KOPT-K1 (cell line): Measurements from ENCODE around the gene ZSCAN22.
"Not testable (repeated sequence)": the region's sequence is repeated elsewhere in the genome, so short reads cannot be mapped to it uniquely, and the experiment has no call there.

Experiments
- H3K27ac ChIP-seq: fragments of 200-600 bp; sonication (generic); 2 replicates; pipeline ENCODE4 v1.5.1; 2016; ENCODE audit warnings: antibody characterized with exemption, mild to moderate bottlenecking, low read depth, low read length; ENCODE audit not compliant: poor library complexity, severe bottlenecking
- H3K36me3 ChIP-seq: fragments of 200-600 bp; sonication (generic); 2 replicates; pipeline ENCODE4 v1.5.1; 2017; ENCODE audit warnings: antibody characterized with exemption, mild to moderate bottlenecking, low read length, moderate library complexity; ENCODE audit not compliant: insufficient read depth
- H3K9me3 ChIP-seq: fragments of 200-600 bp; sonication (generic); 2 replicates; pipeline ENCODE4 v1.5.1; 2017; ENCODE audit warnings: antibody characterized with exemption, low read length, mild to moderate bottlenecking; ENCODE audit not compliant: insufficient read depth, poor library complexity, severe bottlenecking

The ZSCAN22 gene

DNA sequence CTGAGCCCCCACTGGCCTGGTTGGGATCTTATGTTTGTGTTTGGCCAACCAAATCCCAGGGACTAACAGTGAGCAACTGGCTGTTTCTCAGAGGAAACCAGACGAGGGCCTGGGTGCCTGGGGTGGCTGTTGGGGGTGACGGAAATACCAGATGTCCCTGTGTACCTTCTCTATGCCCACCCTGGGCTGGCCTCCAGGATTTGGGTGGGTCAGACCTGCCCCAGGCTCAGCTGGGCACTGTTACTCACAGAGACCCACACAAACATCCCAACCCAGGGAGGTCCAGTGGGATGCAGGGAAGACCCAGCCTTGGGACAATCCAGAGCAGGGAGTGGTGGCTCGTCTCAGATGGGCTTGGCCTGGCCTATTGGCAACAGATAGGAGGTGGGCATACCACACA lies 8.8 kb downstream of the ZSCAN22 start:
- no peak overlapping the region for H3K27ac ChIP-seq
- no peaks in the 10 kb centered on the region for H3K9me3 ChIP-seq
- peaks cover 44% of the 10 kb centered on the region for H3K36me3 ChIP-seq

DNA sequence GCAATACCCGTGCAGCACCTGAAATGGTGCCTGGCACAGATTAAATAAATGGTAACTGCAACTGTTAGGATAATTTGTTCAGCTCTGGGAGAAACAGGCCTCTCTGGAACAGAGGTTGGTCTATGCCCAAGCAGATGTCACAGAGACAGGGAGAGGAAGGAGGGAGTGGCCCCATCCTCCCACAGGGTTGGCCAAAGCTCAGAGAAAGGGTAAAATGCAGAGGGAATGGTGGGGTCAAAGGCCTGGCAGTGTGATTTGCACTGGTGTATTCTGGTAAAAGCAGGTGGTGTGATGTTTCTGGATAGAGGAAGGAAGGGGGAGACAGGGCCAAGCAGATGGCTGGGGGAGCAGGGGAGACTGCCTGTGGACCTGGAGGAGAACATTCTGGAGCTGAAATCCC lies 9.4 kb downstream of the ZSCAN22 start:
- peaks cover 48% of the 10 kb centered on the region for H3K36me3 ChIP-seq
- H3K9me3 ChIP-seq: no peaks in the 10 kb centered on the region
- no peak overlapping the region for H3K27ac ChIP-seq

GRCh38 chr19:58336820-58337219 lies 10.0 kb downstream of the ZSCAN22 start:
- H3K27ac ChIP-seq: no peak overlapping the region
- peaks cover 54% of the 10 kb centered on the region for H3K36me3 ChIP-seq
- H3K9me3 ChIP-seq: no peaks in the 10 kb centered on the region

GRCh38 chr19:58338336-58338735 lies 11.5 kb downstream of the ZSCAN22 start:
- no peaks in the 10 kb centered on the region for H3K9me3 ChIP-seq
- peaks cover 59% of the 10 kb centered on the region for H3K36me3 ChIP-seq
- no peak overlapping the region for H3K27ac ChIP-seq

DNA sequence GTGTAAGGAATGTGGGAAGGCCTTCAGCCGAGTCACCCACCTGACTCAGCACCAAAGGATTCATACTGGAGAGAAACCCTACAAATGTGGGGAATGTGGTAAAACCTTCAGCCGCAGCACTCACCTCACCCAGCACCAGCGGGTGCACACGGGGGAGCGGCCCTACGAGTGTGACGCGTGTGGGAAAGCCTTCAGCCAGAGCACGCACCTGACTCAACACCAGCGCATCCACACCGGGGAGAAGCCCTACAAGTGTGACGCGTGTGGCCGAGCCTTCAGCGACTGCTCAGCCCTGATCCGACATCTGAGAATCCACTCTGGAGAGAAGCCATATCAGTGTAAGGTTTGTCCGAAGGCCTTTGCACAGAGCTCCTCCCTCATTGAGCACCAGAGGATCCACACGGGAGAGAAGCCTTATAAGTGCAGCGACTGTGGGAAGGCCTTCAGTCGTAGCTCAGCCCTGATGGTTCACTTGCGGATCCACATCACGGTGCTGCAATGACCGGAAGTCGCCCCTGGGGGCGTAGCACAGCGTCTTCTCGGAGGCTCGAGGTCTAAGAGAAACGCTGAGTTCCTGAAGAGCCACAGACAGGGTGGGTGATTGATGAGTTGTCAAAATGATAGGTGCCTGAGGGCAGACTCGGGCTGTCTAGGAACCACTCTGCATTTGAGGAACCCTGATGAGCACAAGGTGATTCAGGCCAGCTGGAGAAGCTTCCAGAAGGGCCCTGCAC lies 12.2 kb downstream of the ZSCAN22 start:
- Histone ChIP-seq H3K9me3 (no peaks in the 10 kb centered on the region), H3K36me3 (peaks cover 59% of the 10 kb centered on the region), H3K27ac (no peak overlapping the region)

- no peak overlapping the region for H3K27ac ChIP-seq
- H3K36me3 ChIP-seq: peaks cover 15% of the 10 kb centered on the region
These were observed 18.8 kb downstream of the ZSCAN22 start for GRCh38 chr19:58345558-58345957.

GRCh38 chr19:58346961-58347929 lies 20.5 kb downstream of the ZSCAN22 start:
- H3K27ac ChIP-seq: peak overlapping the region; percentile 84
- H3K36me3 ChIP-seq: peaks cover 6% of the 10 kb centered on the region; the same call in 1 of the 2 replicates
- no peaks in the 10 kb centered on the region for H3K9me3 ChIP-seq

More at GRCh38 chr19:58345558-58345957, 18.8 kb downstream of the ZSCAN22 start:
- H3K9me3 ChIP-seq: no peaks in the 10 kb centered on the region

GRCh38 chr19:58348080-58348479 lies 21.3 kb downstream of the ZSCAN22 start:
- not testable (repeated sequence) for H3K36me3 ChIP-seq
- peak overlapping the region; percentile 84 for H3K27ac ChIP-seq

DNA sequence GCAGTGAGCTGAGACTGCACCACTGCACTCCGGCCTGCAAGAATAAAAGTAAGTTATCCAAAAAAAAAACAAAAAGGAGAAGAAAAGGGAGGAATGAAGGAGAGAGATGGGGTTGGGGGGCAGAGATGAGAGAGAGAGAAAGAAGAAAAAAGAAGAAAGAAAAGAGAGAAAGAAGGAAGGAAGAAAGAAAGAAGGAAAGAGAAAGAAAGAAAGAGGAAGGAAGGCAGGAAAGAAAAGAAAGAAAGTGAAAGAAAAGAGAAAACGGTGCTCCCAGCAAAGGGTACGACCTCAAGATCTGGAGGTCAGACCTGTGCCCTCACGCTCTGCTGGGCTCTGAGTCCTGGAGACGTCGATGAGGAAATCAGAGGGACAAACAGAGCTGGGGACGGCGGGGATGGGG lies 22.8 kb downstream of the ZSCAN22 start:
- no peaks in the 10 kb centered on the region for H3K9me3 ChIP-seq
- H3K36me3 ChIP-seq: peaks cover 17% of the 10 kb centered on the region; the same call in 1 of the 2 replicates
- no peak overlapping the region for H3K27ac ChIP-seq

More at GRCh38 chr19:58348080-58348479, 21.3 kb downstream of the ZSCAN22 start:
- not testable (repeated sequence) for H3K9me3 ChIP-seq

DNA sequence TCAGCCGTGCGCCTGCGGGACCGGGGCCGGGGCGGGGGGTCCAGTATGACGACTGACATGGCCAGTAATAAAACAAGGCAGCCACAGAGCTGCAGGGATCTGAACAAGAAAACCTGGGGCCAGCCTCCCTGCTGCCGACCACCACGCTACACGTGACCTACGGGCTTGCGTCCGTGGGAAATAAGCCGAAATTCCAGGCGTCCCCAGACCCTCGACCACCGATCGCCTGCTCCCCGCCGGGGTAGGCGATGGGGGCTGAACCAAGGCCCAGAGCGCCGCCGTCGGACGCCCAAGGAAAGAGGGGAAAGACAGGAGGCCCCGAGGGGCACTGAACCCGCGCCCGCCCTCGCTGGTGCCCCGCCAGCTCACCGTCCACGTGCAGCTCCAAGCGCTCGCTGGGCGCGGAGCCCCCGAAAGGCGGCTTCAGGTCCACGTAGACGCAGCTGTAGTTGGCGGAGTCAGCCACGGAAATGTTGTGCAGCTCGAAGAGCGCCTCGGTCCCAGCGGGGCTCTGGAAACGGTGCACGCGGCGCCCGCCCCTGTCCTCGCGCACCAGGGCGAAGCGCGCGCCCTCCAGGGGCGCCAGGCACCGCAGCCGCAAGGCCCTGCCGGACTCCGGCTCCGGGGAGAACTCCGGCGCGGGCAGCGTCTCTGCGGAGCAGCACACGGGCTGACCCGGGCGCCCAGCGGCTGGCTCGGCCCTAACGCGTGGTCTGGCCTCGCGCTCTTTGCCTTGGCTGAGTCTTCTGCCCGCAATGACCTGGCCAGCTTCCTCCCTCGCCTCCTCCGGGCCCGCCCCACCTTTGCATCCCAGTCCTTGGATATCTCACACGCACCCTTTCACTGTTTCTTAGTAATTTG lies 23.4 kb downstream of the ZSCAN22 start:
- Histone ChIP-seq H3K36me3 (peaks cover 17% of the 10 kb centered on the region; the same call in 1 of the 2 replicates), H3K9me3 (no peaks in the 10 kb centered on the region), H3K27ac (no peak overlapping the region)

GRCh38 chr19:58350871-58351557 lies 24.2 kb downstream of the ZSCAN22 start:
- H3K9me3 ChIP-seq: no peaks in the 10 kb centered on the region
- H3K27ac ChIP-seq: no peak overlapping the region
- H3K36me3 ChIP-seq: peaks cover 17% of the 10 kb centered on the region; the same call in 1 of the 2 replicates

GRCh38 chr19:58351558-58351878 lies 24.7 kb downstream of the ZSCAN22 start:
- H3K36me3 ChIP-seq: peaks cover 17% of the 10 kb centered on the region; the same call in 1 of the 2 replicates
- H3K27ac ChIP-seq: no peak overlapping the region
- H3K9me3 ChIP-seq: no peaks in the 10 kb centered on the region

- Histone ChIP-seq H3K27ac (no peak overlapping the region), H3K9me3 (no peaks in the 10 kb centered on the region), H3K36me3 (peaks cover 17% of the 10 kb centered on the region; the same call in 1 of the 2 replicates)
These were observed 25.4 kb downstream of the ZSCAN22 start for GRCh38 chr19:58351990-58352755.
